ENCODE results near the gene CAMSAP2. TPM values are rescaled to one million over a fixed set of nuclear protein-coding genes. Genes with fewer than 3 reads are reported as not detected.

The CAMSAP2 gene
- total and polyA plus RNA-seq, 10 of the 15 experiments (the other 5 are each of a cell fraction or from before 2014, with no cell fraction given), result 3.9 to 19.8 (median 8.0) TPM

DNA sequence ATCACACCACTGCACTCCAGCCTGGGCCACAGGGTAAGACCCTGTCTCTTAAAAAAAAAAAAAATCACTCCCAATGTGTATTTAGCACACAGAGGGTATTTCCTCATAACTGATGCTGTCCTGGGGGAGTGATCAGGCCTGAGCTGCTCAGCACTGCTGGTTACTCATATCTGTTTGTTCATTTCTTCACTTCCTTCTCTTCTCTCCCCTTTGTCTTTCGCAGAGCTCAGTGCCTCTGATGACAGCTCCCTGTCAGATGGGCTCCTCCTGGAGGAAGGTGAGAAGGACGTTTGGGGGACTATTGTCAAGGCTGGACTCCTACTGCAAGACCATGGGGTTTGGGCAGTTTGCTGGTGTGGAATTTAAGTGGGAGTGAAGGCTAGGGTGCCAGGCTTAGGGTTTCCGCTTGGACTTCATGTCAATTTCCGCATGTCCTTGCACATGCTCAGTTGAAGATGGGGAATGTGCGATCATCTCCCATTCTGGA, 169.0 kb downstream of the CAMSAP2 start (continued):
- TF ChIP-seq ATF3 (IDR thresholded peaks at IDR 0.05; ENCODE audit: borderline replicate concordance, extremely low read depth, low read depth, low read length) (no peak), TARDBP (IDR thresholded peaks at IDR 0.05; ENCODE audit: borderline replicate concordance) (no peak), NFYA (IDR thresholded peaks at IDR 0.05; ENCODE audit: borderline replicate concordance, low read depth, low read length) (no peak), E2F8 (IDR thresholded peaks at IDR 0.05; ENCODE audit: low read depth, partially characterized antibody) (no peak), NFXL1 (IDR thresholded peaks at IDR 0.05; ENCODE audit: borderline replicate concordance) (no peak), RB1 (IDR thresholded peaks at IDR 0.05; ENCODE audit: borderline replicate concordance) (no peak), RAD21 (IDR thresholded peaks at IDR 0.05; ENCODE audit: insufficient read depth, low read depth, low read length) (peak; percentile 46), YBX1 (IDR thresholded peaks at IDR 0.05) (no peak), SPI1 (IDR thresholded peaks at IDR 0.05; ENCODE audit: borderline replicate concordance, insufficient read depth, low read depth, low read length) (peak; percentile 75; the same call in 1 of the 2 replicates), ATF7 (IDR thresholded peaks at IDR 0.05; ENCODE audit: low read depth) (no peak; the same call in 1 of the 2 replicates), CHD1 (IDR thresholded peaks at IDR 0.05; ENCODE audit: low read depth, low read length) (no peak), MYB (IDR thresholded peaks at IDR 0.05; ENCODE audit: borderline replicate concordance, low read depth, low read length) (no peak)
- TF ChIP-seq, protein P1, sequence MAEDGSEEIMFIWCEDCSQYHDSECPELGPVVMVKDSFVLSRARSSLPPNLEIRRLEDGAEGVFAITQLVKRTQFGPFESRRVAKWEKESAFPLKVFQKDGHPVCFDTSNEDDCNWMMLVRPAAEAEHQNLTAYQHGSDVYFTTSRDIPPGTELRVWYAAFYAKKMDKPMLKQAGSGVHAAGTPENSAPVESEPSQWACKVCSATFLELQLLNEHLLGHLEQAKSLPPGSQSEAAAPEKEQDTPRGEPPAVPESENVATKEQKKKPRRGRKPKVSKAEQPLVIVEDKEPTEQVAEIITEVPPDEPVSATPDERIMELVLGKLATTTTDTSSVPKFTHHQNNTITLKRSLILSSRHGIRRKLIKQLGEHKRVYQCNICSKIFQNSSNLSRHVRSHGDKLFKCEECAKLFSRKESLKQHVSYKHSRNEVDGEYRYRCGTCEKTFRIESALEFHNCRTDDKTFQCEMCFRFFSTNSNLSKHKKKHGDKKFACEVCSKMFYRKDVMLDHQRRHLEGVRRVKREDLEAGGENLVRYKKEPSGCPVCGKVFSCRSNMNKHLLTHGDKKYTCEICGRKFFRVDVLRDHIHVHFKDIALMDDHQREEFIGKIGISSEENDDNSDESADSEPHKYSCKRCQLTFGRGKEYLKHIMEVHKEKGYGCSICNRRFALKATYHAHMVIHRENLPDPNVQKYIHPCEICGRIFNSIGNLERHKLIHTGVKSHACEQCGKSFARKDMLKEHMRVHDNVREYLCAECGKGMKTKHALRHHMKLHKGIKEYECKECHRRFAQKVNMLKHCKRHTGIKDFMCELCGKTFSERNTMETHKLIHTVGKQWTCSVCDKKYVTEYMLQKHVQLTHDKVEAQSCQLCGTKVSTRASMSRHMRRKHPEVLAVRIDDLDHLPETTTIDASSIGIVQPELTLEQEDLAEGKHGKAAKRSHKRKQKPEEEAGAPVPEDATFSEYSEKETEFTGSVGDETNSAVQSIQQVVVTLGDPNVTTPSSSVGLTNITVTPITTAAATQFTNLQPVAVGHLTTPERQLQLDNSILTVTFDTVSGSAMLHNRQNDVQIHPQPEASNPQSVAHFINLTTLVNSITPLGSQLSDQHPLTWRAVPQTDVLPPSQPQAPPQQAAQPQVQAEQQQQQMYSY (CRISPR knock-in tag; IDR thresholded peaks at IDR 0.05), result no peak
- TF ChIP-seq, protein P2, sequence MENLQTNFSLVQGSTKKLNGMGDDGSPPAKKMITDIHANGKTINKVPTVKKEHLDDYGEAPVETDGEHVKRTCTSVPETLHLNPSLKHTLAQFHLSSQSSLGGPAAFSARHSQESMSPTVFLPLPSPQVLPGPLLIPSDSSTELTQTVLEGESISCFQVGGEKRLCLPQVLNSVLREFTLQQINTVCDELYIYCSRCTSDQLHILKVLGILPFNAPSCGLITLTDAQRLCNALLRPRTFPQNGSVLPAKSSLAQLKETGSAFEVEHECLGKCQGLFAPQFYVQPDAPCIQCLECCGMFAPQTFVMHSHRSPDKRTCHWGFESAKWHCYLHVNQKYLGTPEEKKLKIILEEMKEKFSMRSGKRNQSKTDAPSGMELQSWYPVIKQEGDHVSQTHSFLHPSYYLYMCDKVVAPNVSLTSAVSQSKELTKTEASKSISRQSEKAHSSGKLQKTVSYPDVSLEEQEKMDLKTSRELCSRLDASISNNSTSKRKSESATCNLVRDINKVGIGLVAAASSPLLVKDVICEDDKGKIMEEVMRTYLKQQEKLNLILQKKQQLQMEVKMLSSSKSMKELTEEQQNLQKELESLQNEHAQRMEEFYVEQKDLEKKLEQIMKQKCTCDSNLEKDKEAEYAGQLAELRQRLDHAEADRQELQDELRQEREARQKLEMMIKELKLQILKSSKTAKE (IDR thresholded peaks at IDR 0.05; ENCODE audit: low read depth, poor library complexity, severe bottlenecking), result peak; percentile 55
- TF ChIP-seq, protein P3, sequence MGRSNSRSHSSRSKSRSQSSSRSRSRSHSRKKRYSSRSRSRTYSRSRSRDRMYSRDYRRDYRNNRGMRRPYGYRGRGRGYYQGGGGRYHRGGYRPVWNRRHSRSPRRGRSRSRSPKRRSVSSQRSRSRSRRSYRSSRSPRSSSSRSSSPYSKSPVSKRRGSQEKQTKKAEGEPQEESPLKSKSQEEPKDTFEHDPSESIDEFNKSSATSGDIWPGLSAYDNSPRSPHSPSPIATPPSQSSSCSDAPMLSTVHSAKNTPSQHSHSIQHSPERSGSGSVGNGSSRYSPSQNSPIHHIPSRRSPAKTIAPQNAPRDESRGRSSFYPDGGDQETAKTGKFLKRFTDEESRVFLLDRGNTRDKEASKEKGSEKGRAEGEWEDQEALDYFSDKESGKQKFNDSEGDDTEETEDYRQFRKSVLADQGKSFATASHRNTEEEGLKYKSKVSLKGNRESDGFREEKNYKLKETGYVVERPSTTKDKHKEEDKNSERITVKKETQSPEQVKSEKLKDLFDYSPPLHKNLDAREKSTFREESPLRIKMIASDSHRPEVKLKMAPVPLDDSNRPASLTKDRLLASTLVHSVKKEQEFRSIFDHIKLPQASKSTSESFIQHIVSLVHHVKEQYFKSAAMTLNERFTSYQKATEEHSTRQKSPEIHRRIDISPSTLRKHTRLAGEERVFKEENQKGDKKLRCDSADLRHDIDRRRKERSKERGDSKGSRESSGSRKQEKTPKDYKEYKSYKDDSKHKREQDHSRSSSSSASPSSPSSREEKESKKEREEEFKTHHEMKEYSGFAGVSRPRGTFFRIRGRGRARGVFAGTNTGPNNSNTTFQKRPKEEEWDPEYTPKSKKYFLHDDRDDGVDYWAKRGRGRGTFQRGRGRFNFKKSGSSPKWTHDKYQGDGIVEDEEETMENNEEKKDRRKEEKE (IDR thresholded peaks at IDR 0.05), result no peak
- TF ChIP-seq, protein P4, sequence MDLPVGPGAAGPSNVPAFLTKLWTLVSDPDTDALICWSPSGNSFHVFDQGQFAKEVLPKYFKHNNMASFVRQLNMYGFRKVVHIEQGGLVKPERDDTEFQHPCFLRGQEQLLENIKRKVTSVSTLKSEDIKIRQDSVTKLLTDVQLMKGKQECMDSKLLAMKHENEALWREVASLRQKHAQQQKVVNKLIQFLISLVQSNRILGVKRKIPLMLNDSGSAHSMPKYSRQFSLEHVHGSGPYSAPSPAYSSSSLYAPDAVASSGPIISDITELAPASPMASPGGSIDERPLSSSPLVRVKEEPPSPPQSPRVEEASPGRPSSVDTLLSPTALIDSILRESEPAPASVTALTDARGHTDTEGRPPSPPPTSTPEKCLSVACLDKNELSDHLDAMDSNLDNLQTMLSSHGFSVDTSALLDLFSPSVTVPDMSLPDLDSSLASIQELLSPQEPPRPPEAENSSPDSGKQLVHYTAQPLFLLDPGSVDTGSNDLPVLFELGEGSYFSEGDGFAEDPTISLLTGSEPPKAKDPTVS (IDR thresholded peaks at IDR 0.05; ENCODE audit: low read depth, low read length), result no peak

All from GM12878 (cell line).